T-helper 2 cell treated with Interferon-gamma antibody and Interleukin-4, amounts not matched to agents 100 ng/mL and 5 ng/mL, for 36 hours (primary cell): ENCODE measurements around the gene NFILZ. TPM values are rescaled to one million over a fixed set of nuclear protein-coding genes. Genes with fewer than 3 reads are reported as not detected.

Experiments
- intact Hi-C: fragments of 100-400 bp; cut with micrococcal nuclease; formaldehyde crosslinking; loops from one replicate; pipeline ENCODE4 v1.15.1; 2023
- total RNA-seq: library from RNA; stranded (reverse); gene quantifications from 2 replicates; pipeline ENCODE4 v1.2.3, GENCODE V29; 2022

NFILZ gene, protein sequence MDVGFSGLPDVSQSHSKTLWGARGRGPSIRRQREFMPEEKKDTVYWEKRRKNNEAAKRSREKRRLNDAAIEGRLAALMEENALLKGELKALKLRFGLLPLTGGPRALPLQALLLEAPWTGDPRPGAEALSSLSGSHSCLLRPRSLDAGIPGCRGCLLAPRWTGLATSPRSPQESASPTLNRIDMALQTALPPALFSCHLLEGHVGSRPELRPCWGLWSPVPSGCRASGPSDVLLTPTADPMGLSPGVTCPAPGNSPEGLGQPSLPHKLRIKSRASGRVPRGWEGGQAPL
- not detected in 2 replicates for total RNA-seq

DNA sequence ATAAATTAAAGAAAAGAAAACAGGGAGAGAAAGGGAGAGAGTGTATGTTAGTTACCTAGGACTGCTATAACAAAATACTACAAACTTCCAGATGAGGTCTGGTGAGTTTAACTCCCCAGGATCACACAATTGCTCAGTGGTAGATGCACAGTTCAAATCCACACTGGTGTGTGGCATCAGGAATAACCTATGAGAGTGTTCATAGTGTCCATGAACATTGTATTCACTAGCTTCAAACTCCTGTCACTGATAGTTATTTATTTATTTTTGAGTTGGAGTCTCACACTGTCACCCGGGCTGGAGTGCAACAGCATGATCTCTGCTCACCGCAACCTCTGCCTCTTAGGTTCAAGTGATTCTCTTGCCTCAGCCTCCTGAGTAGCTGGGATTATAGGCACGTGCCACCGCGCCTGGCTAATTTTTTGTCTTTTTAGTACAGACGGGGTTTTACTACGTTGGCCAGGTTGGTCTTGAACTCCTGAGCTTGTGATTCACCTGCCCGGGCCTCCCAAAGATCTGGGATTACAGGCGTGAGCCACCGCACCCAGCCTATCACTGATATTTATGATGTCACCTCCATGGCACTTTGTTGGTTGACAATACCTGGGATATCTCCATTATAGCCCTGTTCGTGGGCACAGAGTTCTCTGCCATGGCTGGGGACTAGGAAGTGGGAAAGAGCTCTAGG lies at the start of gene NFILZ:
NFILZ (plus strand) TSS at position 638 of the 688 bp plus-strand sequence. CDS start 46,133 bp downstream, outside the sequence.
- intact Hi-C loops, result no loop called here

- intact Hi-C loops, result loop anchor here (1.0 to 2.0 kb wide), 2 partner anchors 136 to 500 kb away; partner anchors contain the start of gene HNRNPM
Observed at GRCh38 chr19:8580710-8581281, 49.6 kb upstream of the NFILZ start.

DNA sequence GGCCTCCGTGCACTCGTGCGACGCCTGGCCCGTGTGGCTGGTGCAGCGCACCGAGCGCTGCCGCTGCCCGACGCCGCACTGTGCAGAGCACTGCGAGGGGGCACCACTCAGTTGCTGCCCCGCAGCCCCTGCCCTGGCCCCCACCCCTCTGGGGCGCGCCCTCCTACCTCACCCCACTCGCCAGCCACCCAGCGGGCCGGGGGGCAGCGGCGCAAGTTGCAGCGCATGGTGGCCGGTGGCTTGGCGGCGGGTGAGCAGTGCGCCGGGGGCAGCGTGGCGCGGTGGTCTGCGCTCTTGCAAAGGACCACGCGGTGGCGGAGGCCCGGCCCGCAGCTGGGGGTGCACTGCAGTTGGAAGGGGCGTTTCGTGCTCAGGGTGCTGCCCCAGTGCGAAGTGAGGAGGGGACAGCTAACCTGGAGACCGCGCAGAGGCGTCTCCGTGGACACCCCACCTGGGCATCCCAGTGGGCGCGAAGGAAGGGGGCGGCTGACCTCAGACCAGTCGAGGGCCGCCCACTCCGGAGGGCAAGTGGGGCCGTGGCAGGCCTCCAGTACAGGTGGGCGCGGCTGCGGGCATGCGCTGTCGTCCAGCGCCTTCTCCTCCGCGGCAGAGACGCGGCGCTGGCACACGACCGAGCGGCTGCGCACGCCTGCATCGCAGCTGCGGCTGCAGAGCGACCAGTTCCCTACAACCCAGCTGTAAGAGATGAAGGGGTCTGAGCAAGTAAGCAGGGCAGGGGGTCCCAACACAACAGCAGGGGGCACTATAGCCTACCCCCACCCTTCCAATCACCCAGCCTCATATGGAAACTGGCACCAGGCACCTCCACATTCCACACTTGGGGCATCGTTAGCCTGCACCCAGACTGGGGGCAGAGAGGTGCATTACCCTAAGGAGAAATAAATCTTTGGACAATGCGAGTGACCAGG lies 45.2 kb upstream of the NFILZ start:
- intact Hi-C loops, result no loop called here

- intact Hi-C loops, result no loop called here
Observed at GRCh38 chr19:8585894-8586750, 44.3 kb upstream of the NFILZ start.

- intact Hi-C loops, result no loop called here
Observed at GRCh38 chr19:8589177-8589714, 41.2 kb upstream of the NFILZ start.

DNA sequence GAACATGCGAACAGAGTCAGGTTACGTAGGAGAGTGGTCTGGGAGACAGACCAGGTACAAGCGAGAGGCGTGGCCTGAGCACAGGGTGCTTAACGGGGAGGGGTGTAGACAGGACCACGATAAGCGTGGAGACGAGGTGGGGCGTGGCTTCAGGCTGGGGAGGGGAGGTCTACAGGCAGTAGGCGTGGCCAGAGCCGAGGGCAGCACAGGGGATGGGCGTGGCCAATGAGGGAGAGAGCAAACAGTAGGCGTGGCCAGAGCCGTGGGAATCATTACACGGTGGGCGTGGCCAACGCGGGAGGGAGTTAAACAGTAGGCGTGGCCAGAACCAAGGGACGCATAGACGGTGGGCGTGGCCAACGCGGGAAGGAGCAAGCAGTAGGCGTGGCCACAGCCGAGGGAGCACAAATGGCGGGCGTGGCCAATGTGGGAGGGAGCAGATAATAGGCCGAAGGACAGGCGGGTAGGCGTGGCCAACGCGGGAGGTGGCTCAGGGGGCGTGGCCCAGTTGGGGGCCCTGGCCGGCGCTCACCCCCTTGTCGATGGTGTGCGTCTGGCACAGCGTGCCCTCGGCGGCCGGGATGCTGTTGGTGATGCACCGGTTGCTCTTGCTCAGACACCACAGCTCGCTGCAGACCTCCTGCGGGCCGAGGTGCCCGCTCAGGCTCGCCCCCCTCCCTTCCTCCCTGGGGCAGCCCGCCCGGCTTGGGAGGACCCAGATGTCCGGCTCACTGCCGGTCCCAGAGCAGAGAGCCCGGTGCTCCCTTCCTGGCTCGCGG lies 38.0 kb upstream of the NFILZ start:
- intact Hi-C loops, result no loop called here

DNA sequence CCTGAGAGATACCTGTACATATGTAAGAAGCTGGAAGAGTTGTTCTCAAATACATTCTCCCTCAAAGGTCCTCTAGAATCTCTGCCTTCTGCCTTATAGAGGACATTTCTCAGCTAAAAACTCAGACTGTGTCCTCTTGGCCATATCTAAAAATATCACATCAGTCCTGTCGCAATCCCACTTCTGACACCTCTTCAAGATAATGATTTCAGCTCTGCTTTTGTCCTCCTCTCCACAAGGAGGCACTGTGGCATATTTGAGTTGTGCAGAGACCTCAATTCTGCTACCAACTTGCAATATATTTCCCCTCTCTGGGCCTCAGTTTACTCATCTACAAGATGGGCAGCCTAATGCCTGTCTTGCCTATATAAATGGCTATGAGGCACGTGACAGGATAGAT lies 36.5 kb upstream of the NFILZ start:
- intact Hi-C loops, result no loop called here

DNA sequence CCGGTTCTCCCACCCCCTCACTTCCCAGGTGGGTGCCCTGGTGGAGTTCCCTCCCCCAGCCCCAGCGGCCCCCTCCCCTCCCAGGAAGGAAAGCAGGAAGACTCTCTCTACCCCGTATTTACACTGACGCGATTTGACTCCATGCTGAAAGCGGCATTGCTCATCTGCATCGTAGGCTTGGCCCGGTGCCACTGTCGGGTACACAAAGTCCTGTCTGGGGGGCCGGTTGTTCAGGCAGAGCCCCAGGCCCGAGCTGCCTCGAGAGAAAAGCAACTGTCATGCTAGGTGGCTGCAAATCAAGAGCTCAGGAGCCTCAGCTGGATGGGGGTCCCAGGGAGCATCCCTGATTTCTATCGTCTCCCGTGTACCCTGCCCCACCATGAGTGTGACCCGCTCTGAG lies 34.8 kb upstream of the NFILZ start:
- intact Hi-C loops, result no loop called here

DNA sequence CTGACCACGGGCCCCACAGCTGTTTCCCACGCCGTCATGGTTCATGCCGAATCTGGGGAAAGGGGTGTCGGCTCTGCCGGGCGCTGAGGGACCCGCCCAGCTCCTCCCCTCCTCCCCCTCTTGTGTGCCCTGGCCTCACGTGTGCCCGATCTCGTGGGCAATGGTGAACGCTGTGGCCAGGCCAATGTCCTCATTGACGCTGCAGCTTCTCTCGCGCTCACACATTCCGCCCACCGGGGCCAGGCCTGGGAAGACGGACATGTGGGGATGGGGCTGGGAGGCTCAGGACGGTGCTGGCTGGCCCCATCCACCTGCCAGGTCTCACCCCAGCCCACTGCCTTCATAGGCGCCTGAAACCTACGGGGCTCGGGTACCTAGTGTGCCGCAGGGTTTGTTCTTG lies 34.3 kb upstream of the NFILZ start:
- intact Hi-C loops, result no loop called here

- intact Hi-C loops, result no loop called here
Observed at GRCh38 chr19:8600064-8600463, 30.4 kb upstream of the NFILZ start.

GRCh38 chr19:8600816-8601215 lies 29.6 kb upstream of the NFILZ start:
- intact Hi-C loops, result no loop called here

GRCh38 chr19:8601796-8602195 lies 28.6 kb upstream of the NFILZ start:
- intact Hi-C loops, result no loop called here

- intact Hi-C loops, result no loop called here
Observed at GRCh38 chr19:8605514-8605913, 24.9 kb upstream of the NFILZ start.

DNA sequence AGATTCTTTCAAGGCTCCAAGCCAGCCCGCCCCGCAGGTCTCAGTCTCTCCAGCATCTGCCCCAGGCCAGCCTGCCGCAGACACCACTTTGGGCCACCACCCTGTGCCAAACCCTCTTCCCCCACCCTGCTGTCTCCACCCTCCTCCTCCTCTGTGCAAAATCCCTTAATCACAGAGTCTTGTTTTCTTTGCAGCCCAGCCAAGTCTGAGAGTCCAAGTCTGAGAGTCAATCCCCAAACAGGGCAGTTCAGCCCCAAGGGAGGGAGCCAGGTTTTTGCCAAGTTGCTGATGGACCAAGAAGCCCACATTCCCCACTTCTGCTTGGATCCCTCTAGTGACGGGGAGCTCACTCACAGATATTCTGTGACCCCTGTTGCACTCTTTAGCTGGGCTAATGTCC lies 23.0 kb upstream of the NFILZ start:
- intact Hi-C loops, result no loop called here

GRCh38 chr19:8608941-8609278 lies 21.5 kb upstream of the NFILZ start:
- intact Hi-C loops, result no loop called here

DNA sequence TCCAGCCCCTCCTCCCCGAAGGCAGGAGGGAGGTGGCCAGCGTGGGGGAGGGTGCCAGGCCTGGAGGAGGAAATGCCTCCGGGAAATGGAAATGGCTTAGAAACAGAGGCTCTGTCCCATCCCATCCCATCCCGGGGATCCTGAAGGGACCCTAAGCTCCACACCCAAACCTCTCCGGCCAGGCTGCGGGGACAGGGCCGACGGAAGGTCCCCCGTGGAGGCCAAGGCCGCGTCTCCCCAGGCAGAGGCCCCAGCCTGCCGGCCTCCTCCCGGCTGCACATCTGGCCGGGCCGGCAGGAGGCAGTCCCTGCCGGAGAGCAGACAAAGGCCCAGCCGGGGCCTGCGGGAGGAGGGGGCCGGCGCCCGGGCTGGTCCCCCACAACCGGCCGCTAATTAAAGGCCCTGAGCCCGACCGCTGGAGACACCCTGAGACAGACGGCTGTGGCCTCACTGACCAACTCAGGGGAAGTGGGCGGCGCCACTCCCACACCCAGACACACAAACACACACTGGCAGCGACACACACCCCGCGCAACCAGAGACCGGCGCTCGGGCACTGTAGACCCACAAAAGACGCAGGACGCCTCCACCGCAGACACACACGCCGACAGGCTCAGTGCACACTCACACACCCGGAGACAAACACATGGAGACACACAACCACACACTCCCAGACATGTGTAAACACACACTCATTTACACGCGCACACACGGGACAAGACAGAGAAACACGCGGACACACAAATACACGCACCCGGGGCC lies 21.0 kb upstream of the NFILZ start:
- intact Hi-C loops, result no loop called here

- intact Hi-C loops, result no loop called here
Observed at GRCh38 chr19:8610041-8610935, 20.1 kb upstream of the NFILZ start, which contains the start of gene ADAMTS10. ADAMTS10 (minus strand) TSS chr19:8610715; CDS start chr19:8605710, 5,005 bp downstream.

- intact Hi-C loops, result no loop called here
Observed at GRCh38 chr19:8610936-8611300, 19.5 kb upstream of the NFILZ start.
